Measurements from ENCODE around the gene TPRG1L.

The TPRG1L gene

DNA sequence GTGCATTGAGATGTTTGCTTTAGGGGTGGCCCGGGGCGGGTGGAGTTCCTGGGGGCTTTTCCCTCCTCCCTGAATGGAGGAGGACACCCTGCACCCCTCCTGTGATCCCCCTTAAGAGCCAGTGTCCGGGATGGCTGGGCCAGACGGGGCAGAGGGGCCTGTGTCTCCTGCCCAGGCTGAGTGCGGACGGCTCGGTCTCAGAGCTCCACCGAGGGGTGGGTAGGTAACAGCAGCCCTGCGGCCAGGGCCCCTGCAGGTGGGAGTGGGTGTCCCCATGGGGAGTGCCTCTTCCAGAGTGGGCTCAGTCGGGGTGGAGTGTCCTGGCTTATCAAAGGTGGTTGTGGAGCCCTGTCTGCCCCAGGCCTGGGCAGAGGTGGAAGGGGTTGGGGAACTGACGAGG, 50.6 kb downstream of the TPRG1L start:
- Histone ChIP-seq H3K4me2 (no peak overlapping the region), H3K27me3 (ENCODE audit: insufficient read depth, low read depth) (peaks cover 88% of the 10 kb centered on the region), H3K4me1 (ENCODE audit: low read depth, poor library complexity, severe bottlenecking) (peaks cover 16% of the 10 kb centered on the region), H3K4me3 (IDR thresholded peaks at IDR 0.05; ENCODE audit: insufficient read depth, low read depth, low read length) (no peak overlapping the region), H3K9ac (no peak overlapping the region), H3K79me2 (ENCODE audit: insufficient read depth, low read depth) (no peaks in the 10 kb centered on the region), H3K36me3 (ENCODE audit: insufficient read depth) (no peaks in the 10 kb centered on the region), H4K20me1 (ENCODE audit: insufficient read depth) (no peaks in the 10 kb centered on the region), H2AFZ (ENCODE audit: low read depth) (no peak overlapping the region), H3K27ac (no peak overlapping the region)
- TF ChIP-seq, protein P1, sequence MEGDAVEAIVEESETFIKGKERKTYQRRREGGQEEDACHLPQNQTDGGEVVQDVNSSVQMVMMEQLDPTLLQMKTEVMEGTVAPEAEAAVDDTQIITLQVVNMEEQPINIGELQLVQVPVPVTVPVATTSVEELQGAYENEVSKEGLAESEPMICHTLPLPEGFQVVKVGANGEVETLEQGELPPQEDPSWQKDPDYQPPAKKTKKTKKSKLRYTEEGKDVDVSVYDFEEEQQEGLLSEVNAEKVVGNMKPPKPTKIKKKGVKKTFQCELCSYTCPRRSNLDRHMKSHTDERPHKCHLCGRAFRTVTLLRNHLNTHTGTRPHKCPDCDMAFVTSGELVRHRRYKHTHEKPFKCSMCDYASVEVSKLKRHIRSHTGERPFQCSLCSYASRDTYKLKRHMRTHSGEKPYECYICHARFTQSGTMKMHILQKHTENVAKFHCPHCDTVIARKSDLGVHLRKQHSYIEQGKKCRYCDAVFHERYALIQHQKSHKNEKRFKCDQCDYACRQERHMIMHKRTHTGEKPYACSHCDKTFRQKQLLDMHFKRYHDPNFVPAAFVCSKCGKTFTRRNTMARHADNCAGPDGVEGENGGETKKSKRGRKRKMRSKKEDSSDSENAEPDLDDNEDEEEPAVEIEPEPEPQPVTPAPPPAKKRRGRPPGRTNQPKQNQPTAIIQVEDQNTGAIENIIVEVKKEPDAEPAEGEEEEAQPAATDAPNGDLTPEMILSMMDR (conservative IDR thresholded peaks at IDR 0.05; ENCODE audit: low read depth, low read length), result no peak

DNA sequence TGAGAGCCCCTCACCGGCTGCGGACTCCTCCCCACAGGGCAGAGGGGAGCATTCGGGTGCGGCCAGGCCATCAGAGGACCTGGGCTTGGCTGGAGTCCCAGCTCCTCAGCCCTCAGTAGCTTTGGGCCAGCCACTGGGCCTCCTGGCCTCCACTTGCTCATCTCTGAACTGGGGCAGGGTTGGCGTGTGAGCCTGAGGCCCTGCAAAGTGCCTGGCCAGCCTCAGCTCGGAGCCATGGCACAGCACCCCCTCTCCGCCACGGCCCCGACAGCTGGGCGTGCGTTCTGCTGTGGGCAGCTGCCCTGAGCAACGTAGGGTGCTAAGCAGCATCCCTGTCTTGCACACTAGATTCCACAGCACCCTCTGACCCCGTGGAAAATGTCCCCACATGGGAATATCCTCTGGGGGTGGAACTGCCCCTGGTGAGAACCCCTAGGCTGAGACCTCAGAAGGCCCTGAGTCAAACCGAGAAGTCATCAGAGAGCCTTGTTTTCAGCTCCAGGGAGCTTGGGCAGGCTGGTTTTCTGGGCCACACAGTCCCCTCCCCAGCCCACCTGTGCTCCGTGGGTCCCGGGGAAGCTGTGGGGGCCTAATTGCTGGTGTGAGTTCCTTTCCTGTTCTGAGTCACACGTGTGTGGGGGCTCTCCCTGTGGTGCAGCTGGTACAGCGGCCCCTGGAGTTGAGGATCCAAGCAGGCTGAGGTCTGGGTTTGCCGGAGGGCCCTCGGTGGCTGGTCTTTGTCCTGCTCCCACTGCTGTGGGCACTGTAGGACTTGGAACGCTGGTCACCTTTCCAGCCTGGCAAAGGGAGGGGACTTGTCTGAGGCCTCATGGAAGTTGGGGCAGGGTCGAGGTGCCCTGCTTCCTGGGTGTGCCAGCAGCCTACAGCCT, 52.0 kb downstream of the TPRG1L start:
- no peak overlapping the region for H3K9ac ChIP-seq
- H3K36me3 ChIP-seq (ENCODE audit: insufficient read depth), result no peaks in the 10 kb centered on the region
- H3K79me2 ChIP-seq (ENCODE audit: insufficient read depth, low read depth), result no peaks in the 10 kb centered on the region
- no peak overlapping the region for H3K4me2 ChIP-seq
- H3K27ac ChIP-seq, result no peak overlapping the region
- peaks cover 16% of the 10 kb centered on the region for H3K4me1 ChIP-seq (ENCODE audit: low read depth, poor library complexity, severe bottlenecking)
- no peak overlapping the region for H2AFZ ChIP-seq (ENCODE audit: low read depth)
- peaks cover 87% of the 10 kb centered on the region for H3K27me3 ChIP-seq (ENCODE audit: insufficient read depth, low read depth)
- H3K4me3 ChIP-seq (IDR thresholded peaks at IDR 0.05; ENCODE audit: insufficient read depth, low read depth, low read length), result no peak overlapping the region
- no peaks in the 10 kb centered on the region for H4K20me1 ChIP-seq (ENCODE audit: insufficient read depth)
- TF ChIP-seq, protein P1 (conservative IDR thresholded peaks at IDR 0.05; ENCODE audit: low read depth, low read length), result no peak

DNA sequence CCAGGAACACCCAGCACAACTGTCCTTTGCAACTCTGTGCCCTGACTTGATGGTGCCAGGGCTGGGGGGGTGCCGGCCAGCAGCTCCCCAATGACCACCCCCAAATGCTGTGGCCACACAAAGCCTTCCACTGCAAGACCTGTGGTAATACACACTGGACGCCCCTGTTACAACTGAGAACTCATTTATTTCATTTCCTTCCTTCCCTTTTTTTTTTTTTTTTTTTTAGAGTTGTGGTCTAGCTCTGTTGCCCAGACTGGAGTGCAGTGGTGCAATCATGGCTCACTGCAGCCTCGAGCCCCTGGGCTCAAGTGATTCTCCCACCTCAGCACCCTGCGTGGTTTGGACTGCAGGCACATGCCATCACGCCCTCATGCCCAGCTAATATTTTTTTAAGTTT, 52.7 kb downstream of the TPRG1L start:
- H3K4me2 ChIP-seq, result no peak overlapping the region
- no peaks in the 10 kb centered on the region for H3K36me3 ChIP-seq (ENCODE audit: insufficient read depth)
- peaks cover 87% of the 10 kb centered on the region for H3K27me3 ChIP-seq (ENCODE audit: insufficient read depth, low read depth)
- H3K4me1 ChIP-seq (ENCODE audit: low read depth, poor library complexity, severe bottlenecking), result peaks cover 16% of the 10 kb centered on the region
- no peaks in the 10 kb centered on the region for H3K79me2 ChIP-seq (ENCODE audit: insufficient read depth, low read depth)
- no peak overlapping the region for H2AFZ ChIP-seq (ENCODE audit: low read depth)
- H3K9ac ChIP-seq, result no peak overlapping the region
- H3K27ac ChIP-seq, result no peak overlapping the region
- no peak overlapping the region for H3K4me3 ChIP-seq (IDR thresholded peaks at IDR 0.05; ENCODE audit: insufficient read depth, low read depth, low read length)
- TF ChIP-seq, protein P1 (conservative IDR thresholded peaks at IDR 0.05; ENCODE audit: low read depth, low read length), result no peak
- no peaks in the 10 kb centered on the region for H4K20me1 ChIP-seq (ENCODE audit: insufficient read depth)

DNA sequence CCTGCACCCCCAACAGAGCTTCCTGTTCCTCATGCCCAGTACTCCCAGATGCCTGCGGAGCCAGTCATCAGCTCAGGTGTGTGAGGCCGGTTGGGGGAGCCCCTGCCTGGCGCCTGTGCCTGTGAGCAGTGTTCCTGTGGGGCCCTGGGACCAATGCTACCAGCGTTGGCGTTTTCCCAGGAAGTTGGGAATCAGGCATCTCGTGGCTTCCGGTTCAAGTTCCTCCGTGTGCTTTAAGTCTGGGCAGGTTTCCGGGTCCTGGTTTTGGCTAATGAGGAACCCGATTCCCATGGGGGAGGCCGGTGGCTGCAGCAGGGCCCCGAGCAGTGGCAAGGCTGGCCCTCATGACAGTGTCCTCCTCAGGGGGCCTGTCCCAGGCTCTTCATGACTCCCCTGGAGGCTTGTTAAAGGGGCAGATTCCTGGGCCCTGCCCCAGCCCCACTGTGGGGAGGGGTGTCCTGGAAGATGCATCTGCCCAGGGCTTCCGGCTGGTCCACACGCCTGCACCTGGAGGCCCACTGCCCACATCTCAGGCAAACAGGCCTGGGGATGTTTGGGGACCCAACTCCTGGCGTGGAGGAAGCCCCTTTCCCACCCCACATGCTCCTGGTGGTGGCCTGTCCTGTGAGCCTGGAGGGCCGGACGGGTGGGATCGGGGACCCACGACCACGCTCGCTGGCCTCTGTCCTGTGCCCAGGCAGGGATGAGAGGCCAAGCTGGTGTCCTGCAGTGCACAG, 53.7 kb downstream of the TPRG1L start:
- Histone ChIP-seq H3K4me3 (IDR thresholded peaks at IDR 0.05; ENCODE audit: insufficient read depth, low read depth, low read length) (no peak overlapping the region), H3K36me3 (ENCODE audit: insufficient read depth) (no peaks in the 10 kb centered on the region), H3K4me2 (no peak overlapping the region), H3K9ac (no peak overlapping the region), H3K27ac (no peak overlapping the region), H2AFZ (ENCODE audit: low read depth) (no peak overlapping the region), H4K20me1 (ENCODE audit: insufficient read depth) (no peaks in the 10 kb centered on the region), H3K79me2 (ENCODE audit: insufficient read depth, low read depth) (no peaks in the 10 kb centered on the region), H3K27me3 (ENCODE audit: insufficient read depth, low read depth) (peaks cover 87% of the 10 kb centered on the region), H3K4me1 (ENCODE audit: low read depth, poor library complexity, severe bottlenecking) (peaks cover 16% of the 10 kb centered on the region)
- TF ChIP-seq, protein P1 (conservative IDR thresholded peaks at IDR 0.05; ENCODE audit: low read depth, low read length), result no peak
